Left kidney (tissue), 2 donors: ENCODE measurements around the gene BCR. TPM values are rescaled to one million over a fixed set of nuclear protein-coding genes. Genes with fewer than 3 reads are reported as not detected.
"Not testable (repeated sequence)": the region's sequence is repeated elsewhere in the genome, so short reads cannot be mapped to it uniquely, and the experiment has no call there.

Source experiments
- DNase-seq: peaks from one replicate; pipeline ENCODE4 v3.0.0-alpha.2; 2013
- polyA plus RNA-seq: library from polyadenylated mRNA; unstranded; fragments of 120-200 nt; gene quantifications from one replicate; pipeline ENCODE4 v1.2.1, GENCODE V29; 2013; ENCODE audit not compliant: insufficient read length

BCR gene
- polyA plus RNA-seq, 1 donor, result 54.6 TPM

DNA sequence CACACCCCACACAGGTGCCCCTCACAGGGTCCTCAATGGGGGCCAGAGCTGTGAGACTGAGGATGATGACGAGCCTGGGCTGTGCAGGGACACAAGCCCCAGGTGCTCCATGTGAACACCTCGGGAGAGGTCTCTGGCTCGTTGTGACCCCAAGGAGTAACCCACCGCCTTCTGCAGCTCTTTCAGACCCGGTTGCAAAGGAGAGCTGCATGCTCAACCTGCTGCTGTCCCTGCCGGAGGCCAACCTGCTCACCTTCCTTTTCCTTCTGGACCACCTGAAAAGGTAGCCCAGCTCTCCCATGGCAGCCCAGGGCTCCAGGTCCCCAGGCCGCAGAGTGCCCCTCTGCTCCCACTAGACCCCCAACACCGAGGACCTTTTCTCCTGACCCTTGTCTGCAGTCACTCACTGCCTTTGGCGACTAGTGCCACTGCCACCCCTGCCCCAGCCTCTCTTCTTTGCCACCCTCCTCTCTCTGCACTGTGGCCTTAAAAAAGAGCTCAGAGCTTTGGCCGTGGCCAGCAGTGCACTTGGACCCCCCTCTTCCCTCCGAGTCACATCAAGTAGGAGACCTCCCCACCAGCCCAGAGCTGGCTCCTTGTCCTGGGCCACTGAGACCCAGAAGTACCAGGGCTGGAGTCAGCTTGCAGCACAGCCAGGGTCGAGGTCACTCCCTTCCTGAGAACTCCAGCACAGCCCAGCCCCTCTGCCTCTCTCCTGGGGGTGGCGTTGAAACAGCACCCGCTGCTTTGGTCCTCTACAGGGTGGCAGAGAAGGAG, 133.7 kb downstream of the BCR start:
- DNase-seq, result no peak

DNA sequence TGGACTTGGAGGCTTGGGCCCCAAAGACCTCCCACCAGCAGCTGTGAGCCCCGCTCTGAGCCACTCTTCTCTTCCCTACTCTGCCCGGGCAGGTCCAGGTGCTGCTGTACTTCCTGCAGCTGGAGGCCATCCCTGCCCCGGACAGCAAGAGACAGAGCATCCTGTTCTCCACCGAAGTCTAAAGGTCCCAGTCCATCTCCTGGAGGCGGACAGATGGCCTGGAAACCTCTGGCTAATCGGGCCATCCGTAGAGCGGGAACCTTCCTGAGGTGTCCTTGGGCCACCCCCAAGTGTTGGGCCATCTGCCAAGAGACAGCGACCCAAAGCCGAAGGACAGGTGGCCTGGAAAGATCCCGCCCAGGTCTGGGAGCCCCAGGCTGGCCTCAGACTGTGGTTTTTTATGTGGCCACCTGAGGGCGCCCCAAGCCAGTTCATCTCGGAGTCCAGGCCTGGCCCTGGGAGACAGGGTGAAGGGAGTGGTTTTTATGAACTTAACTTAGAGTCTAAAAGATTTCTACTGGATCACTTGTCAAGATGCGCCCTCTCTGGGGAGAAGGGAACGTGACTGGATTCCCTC, 135.1 kb downstream of the BCR start:
- DNase-seq, result peak; percentile 57

DNA sequence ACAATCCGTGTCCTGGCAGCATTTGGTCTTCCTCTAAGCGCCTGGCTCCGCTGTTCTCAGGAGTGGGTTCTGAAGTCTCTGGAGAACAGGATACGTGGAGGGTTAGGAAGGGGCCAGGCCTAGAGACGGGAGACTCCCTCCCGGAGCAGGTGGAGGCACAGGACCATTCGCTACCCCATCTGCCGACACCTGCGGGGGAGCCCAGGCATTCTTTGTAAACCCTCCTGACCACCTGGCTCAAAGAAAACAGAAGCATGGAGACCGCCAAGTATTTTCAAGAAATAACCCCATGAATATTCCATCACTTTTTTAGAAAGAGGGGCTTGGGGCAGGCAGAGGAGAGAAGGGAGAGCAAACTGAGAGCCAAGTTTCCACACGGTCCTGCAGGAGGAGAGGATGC, 136.3 kb downstream of the BCR start:
- not testable (repeated sequence) for DNase-seq

DNA sequence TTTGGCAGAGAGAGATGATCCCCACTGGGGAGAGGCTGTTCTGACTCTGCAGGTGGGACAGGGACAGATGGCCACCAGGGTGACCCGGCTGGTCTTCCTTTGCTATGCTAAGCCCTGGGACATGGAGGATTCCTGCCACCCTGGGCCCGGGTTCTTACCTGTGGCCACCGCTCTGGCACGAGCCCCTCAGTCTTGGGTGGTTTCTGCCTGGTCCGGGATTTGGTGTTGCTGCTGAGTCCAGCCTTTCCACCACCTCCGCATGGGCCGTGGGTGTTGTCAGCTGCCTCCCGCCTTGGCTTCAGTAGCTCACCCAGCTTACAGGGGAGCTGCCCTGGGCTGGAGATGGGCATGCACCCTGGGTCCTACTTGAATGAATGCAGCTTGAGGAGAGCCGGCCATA, 138.0 kb downstream of the BCR start:
- DNase-seq, result not testable (repeated sequence)

DNA sequence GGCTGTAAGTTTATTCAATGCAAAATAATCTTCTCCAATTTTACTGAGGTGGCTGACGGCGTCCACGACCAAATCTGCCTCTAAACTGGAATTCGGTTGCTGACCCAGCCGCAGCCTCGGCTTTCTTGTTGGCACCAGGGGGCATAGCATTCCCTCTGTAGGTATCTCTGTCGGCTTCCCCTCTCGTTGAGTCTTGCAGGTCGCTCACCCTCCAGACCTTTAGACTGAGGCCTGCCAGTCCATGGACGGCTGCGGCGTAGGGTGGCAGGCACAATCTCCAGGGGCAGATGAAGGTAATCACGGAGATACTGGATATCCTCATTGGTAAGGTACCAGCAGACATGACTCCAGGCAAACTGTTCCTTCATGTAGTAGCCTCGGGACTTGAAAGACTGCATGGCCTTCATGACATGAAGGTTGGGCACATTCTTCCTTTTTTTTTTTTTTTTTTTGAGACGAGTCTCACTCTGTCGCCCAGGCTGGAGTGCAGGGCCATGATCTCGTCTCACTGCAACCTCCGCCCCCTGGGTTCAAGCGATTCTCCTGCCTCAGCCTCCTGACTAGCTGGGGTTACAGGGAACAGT, 142.3 kb downstream of the BCR start:
- DNase-seq, result not testable (repeated sequence)

DNA sequence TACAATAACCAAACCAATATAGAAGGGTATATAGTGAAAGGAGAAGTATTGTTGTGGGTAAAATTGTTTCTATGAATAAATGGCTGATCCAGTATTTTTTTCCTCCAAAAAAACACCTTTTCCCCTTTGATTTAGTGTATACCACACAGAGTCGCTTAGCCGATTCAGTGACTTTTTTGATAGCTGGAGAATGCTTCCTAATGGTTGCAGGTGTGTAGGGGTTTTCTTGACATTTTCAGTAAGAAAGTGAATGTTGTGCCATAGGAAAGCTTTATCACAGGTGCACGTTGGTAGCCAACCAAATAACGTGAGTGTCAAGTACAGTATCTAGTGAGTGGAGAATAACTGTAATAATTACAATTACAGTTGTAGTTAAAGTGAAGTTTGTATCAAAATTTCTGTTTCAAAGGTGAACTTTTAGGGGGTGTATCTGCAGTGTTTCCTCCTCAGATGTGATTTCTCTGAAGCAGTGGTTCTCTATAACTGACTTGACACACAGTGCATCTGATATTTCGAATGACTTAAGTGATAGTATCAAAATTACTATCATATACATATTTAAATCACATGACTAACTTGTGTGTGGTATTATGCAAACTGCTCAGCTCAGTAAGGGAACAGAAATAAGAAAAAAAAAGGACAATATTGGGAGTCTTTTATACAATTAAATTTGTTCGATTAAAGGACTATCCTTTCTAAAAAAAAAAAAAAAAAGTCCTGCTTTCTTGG, 143.8 kb downstream of the BCR start:
- not testable (repeated sequence) for DNase-seq

DNA sequence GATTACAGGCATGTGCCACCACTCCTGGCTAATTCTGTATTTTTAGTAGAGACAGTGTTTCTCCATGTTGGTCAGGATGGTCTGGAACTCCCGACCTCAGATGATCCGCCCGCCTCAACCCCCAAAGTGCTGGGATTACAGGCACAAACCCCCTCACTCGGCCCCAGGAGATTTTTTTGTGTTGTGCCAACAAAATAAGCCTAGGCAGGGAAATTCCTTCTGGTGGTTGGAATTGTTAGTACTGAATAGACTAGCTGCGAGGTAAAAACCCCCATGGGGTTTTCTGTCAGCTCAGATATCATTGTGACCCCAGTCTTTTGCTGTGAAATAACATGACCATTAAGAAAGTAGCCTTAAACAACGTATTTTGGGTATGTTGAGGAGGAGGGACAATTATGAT, 144.9 kb downstream of the BCR start:
- no peak for DNase-seq

DNA sequence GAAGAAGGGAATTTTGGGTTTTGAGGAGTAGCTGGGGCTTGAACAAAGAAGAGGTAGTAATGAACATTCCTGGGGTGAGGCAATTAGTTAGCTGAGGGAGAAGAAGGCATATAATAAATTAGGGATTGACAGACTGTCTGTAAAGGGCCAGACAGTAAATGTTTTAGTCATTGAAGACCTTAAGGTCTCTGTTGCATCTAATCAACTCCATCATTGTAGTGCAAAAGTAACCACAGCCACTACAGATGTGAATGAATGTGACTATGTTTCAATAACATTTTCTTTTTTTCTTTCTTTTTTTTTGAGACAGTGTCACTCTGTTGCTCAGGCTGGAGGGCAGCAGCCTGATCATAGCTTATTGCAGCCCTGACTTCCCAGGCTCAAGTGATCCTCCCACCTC, 153.5 kb downstream of the BCR start:
- DNase-seq, result not testable (repeated sequence)

DNA sequence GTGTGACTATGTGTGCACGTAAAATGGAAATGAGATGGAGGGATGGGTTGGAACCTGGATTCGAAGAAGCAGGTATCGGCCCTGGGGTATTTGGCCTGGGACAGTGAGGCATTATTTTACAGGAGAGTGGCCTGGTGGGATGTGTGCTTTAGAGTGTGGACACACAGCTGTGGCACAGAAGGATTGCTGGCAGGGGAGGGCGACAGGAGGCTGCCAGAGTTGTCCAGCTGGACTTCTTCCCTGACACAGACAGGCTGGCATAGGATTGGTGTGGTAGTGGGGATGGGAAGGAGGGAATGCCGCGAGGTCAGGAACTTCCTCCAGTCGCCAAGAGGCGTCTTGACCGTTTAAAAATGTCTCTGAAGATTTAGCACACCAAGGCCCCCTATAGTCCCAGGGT, 157.4 kb downstream of the BCR start:
- DNase-seq, result not testable (repeated sequence)

DNA sequence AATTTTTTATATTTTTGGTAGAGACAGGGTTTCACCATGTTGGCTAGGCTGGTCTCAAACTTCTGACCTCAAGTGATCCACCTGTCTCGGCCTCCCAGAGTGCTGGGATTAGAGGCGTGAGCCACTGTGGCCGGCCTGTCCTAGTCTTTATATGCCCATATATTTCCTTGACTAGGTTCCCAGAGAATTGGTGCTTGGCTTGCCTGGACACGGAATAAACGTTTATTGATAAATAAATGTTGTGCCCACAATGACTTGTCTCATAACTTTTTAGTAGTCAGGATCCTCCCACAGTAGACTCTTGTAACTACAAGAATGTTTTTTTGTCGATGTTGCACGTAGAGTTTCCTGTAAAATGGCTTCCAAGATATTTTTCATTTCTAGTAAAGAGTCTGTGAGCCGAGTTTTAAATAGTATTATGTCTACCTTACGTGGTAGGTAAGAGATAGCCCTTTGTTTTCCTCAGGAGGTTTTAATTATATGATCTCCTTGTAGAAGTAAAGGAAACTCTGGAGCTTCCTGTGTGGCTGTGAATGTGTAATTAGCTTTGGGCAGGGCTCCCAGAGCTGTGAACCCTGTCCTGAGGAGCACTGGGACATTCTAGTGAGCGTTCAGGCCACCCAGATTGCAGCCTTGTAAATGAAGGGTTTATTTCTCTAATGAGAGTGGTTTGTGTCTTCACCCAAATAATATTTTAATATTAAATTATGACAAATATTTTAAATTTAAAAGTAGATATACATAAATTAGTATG, 161.8 kb downstream of the BCR start:
- DNase-seq, result not testable (repeated sequence)

DNA sequence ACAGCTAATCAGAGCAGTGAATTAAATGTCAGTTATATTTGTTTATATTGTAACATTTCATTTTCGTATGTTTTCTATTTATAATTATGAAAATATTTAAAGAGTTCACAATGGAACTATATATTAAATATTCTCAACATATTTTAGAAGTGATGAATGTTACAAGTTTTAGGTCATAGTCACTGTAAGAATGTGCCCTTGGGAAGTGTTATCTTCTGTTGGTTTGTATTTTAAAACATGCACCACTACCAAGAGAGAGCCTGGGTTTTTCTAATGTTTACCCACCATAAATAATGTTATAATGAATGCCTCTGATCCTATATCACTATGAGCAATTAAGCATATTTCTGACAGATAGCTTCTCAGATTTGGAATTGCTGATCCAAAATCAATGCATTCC, 171.0 kb downstream of the BCR start:
- DNase-seq, result no peak

DNA sequence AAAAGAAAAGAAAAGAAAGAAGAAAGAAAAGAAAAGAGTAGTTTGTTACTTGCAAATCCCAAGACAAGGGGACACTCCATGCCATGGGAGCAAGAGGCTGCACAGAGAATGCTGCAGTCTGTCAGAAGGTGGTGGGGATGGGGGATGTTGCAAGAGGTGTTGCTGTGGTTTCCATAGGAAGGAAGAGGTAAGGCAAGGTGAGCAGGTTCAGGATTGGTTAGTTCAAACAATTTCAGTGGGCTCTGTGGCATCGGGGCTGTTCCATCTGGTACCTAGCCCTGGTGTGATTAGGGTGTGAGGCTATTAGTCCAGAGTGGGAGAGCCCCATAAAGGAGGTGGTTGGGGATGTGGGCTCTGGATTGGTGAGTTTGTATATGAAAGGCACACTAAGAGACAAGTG, 172.7 kb downstream of the BCR start:
- no peak for DNase-seq

DNA sequence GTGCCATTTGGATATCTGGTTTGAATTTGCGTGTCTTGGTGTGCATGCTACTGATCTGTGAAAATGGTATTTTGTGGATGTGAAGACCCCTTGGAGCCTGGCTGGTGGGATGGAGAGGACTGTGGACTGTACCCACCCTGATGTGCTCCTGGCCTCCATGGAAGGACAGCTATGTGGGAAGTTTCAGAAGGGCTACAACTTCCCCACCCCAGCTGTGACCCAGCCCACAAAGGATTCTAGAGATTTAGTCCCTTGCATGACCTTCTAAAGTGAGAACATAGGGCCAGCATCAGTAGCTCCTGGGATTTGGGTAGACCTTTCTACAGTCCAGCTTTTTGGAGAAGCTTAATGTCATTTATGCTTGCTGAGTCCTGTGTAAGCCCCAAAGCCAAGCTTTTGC, 173.4 kb downstream of the BCR start:
- DNase-seq, result no peak

DNA sequence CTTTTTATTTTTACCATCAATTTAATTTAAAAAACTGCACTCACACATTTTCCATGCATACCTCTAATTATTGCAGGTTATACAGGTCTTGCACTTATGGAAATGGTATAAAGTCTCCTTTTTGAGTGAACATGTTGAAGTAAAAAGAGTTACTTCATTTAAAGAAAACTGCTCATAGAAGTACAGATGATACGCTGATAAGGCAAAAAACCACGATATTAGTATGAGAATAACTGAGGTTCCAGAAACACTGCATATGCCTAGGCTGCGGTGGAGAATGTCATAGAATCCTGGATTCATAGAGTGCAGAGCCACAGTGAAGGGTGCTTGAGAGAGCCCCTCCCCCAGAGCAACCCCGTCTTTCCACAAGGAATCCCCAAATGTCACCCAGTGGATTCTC, 175.8 kb downstream of the BCR start:
- no peak for DNase-seq

DNA sequence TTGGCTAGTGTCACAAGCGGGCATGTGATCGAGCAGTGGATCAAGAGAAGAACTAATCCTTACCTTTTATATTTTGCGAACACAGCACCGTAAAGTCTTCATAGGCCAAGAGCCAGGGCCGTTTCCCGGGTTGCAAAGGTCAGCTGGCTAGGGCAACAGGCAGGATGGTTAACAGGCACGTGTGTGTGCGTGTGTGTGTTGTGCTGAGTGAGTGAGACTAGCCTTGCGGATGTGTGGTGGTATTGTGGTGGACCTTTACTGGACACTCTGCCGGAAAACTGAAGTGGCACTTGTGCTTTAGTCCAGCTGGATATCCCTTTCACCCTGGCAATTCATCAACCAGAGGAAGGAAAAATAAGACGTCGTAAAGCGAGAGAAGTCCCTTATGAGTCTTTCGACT, 176.7 kb downstream of the BCR start:
- DNase-seq, result no peak

DNA sequence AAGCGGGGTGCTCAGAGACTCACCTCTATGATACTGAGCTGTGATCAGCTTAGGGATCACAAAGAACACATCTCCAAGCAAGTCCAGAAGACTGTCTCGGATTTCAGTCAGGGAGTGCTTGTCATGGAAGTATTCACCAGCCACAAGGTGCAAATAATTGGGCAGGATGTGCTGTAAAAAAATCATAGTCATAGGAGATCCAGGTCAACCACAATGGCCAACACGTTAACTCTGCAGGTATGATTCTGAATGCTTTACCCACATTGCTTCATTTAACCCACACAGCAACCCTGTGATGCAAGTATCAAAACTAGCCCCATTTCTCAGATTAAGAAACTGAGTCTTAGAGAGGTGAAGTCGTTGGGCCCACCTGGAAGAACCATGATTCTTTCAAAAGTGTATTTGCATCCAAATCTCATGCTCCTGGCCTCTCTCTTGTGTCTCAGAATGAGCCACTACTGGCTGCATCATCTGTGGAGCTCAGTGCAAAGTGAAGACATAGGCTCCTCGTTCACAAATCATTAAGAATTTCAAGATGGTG, 179.3 kb downstream of the BCR start:
- DNase-seq, result no peak

DNA sequence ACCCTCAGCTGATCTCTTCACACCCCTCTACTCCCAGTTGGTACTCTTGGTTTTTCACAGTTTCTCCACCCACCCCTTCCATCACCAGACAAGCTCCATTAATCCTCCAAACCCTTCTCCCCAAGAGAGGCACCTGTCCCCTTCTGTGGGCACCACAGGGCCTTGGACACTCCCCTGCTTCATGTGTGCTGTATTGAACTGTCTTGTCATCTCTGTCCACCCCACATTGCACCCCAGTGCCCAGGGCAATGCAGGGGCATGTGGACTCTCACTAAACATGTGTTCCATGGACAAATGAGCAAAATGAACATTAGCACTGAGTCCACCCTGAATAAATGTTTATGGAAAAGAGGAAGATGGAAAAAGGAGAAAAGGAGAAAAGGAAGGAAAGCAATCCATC, 181.4 kb downstream of the BCR start:
- no peak for DNase-seq

DNA sequence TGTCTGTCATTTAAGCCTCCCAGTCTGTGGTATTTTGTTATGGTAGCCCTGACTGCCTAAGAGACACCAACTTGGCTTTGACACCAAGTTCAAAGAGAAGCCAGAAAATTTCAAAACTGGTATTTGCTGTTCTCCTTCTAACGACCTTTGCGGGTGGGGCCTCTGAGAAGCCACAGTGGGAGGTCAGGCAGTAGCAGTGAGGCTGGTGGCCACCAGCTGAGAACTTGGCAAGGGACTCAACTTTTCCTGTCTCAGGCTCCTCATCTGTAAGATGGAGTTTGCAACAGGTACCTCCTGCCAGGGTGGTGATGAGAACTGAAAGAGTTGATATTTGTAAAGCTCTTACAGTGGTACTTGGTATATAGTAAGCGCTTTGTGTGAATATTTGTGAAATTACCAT, 183.4 kb downstream of the BCR start:
- no peak for DNase-seq

DNA sequence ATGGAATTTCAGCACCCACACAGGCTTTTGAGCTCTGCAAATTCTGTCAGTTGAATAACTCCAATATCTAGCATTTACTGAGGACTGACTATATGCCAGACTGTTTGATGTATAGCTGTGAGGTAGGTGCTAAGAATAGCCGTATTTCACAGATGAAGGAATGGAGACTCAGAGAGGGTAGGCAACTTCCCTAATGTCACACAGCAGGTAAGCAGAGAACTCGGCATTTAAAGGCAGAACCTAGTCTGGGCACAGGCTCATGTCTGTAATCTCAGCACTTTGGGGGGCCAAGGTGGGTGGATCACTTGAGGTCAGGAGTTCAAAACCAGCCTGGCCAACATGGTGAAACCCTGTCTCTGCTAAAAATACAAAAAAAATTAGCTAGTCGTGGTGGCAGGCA, 184.1 kb downstream of the BCR start:
- no peak for DNase-seq

DNA sequence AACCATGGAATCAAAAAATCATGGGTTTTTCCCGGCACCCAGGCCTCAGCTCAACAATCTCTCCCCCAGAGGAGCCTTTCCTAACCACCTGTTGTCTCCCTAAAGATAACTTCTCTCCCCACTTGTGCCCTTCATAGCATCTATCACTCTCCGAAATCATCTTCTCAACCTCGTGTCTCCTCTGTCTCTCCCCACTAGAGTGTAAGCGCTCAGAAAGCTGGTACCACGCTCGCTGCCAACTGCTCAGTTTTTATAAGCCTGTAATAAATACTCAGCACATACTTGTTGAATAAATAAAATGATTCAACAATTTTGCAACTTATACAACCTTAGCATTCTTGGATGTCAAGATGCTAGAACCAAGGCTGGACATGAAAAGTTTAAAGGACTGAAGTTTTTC, 185.2 kb downstream of the BCR start:
- no peak for DNase-seq

DNA sequence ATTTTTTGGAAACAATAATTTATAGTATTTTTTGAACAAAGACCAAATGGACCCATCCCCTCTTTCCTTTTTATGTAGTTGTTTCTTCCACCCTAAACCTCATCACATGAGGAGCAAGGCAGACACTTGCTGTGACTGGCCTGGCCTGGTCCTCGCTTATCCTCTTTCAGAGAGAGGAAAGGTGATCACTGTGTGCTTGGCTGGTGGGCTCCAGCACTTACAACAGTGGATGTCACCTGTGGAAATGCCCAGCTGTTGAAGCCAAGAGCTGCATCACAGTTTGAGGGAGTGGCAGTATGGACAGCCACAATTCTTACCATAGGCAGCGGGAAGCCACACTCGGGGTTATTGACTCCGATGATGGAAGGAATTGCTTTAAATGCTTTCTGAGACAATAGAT, 185.7 kb downstream of the BCR start:
- DNase-seq, result no peak

DNA sequence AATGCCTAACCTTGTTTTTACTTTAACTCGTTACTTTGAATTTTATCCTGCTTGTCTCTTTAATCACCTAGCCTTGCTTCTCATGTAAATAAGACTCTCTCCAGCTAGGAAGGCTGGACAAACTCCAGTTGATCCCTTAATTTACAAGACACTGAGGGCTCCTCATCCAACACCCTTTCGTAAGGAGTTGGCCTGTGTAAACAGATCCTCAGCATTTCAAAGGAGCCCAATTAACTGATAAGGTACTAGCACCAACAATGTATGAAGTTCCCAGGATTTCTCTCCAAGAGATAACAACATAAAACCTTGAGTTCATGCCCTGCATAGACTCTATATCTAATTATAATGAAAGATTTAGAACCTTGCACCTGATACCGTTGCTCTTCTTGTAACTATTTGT, 186.9 kb downstream of the BCR start:
- DNase-seq, result not testable (repeated sequence)
